Heart left ventricle (tissue), 13 donors: Measurements from ENCODE around the gene S100PBP.

Experiments
- POLR2A ChIP-seq, 2 donors: fragments of 450-650 bp; IDR thresholded peaks; one replicate each; pipeline ENCODE4 v1.6.1; 2017; ENCODE audit warnings: antibody characterized with exemption in 2 of 2, mild to moderate bottlenecking in 2 of 2, moderate library complexity in 2 of 2
- TF ChIP-seq, protein P1 (sequence below), 12 donors: fragments of 200-600 bp; sonication (generic) in 4 of 12; IDR thresholded peaks; one replicate each; pipeline versions ENCODE4 v1.5.0 to v1.8.0; 2018 to 2022; ENCODE audit warnings: antibody characterized with exemption in 12 of 12, mild to moderate bottlenecking in 5 of 12
- donor health status: ischemic (EF 13 %, LVEDD 7.1; RV severe dilation, severe dysfunction).
- donor health status: DM: no; HTN: yes; CAD: no.
- donor health status: DM: no; HTN: no; CAD: no.
- donor health status: ischemic (EF 25% LVEDD 6.9; RV normal size, moderate dysfunction).
- donor health status: ischemic (EF 25% LVEDD 5.7; RV mildly dilated, moderate dysfunction).
- donor health status: ischemic (EF 35%, LVEDD 5.7; RV mildly dilated, moderate dysfunction).
- donor health status: nonischemic (EF 11% LVEDD 7.7; RV severe dilation, severe dysfunction).
- donor health status: DM: yes; HTN: yes; CAD: no.
- donor health status: PGD.
- donor health status: ischemic (EF 29% LVEDD 5.4; RV normal size, mild dysfunction).
- donor health status: nonischemic (EF 23%, LVEDD 6.1; RV moderate dilation, normal function).

DNA sequence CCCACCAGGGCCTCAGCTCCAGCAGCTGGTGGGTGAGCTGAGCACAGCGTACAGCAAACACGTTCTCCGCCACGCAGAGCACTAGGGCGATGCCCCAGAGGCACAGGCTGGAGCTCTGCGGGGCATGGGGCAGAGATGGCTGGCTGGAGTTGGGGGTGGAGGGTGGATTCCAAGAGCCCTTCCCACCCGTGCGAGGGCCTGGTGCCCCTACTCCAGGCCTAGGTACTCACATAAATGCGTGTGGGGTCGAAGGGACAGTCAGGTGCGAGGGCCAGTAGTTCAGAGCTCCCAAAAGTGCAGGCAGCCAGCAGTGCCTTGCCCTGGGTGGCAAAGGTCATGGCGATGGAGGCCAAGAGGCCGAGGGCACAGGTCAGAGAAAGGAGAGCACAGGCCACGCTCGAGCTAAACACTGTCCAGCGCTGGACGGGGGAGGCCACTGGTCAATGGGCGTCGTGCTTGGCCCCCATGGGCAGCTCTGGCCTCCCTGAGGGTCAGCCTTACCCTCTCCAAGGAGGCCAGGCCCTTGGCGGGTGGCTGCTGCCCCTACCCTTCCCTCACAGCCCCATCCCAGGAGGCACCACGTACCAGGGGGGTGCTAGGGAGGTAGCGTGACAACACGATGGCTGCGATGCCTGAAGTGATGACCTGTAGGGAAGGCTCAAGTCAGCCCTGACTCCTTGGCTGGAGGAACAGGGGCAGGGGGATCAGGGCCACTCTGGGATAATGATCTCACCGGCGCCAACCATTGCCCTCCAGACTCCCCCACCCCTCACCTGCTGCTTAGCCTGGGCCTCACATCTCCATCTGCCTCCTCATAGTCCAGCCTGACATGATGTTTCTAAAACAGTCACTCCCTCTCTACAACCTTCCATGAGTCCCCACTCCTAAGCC, 78.1 kb downstream of the S100PBP start:
- no peak for TF ChIP-seq POLR2A (IDR thresholded peaks at IDR 0.05)
- TF ChIP-seq, protein P1, sequence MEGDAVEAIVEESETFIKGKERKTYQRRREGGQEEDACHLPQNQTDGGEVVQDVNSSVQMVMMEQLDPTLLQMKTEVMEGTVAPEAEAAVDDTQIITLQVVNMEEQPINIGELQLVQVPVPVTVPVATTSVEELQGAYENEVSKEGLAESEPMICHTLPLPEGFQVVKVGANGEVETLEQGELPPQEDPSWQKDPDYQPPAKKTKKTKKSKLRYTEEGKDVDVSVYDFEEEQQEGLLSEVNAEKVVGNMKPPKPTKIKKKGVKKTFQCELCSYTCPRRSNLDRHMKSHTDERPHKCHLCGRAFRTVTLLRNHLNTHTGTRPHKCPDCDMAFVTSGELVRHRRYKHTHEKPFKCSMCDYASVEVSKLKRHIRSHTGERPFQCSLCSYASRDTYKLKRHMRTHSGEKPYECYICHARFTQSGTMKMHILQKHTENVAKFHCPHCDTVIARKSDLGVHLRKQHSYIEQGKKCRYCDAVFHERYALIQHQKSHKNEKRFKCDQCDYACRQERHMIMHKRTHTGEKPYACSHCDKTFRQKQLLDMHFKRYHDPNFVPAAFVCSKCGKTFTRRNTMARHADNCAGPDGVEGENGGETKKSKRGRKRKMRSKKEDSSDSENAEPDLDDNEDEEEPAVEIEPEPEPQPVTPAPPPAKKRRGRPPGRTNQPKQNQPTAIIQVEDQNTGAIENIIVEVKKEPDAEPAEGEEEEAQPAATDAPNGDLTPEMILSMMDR (IDR thresholded peaks at IDR 0.05), result no peak
